GM19025 (cell line): ENCODE results near the gene PSMB9.

Experiments
- ATAC-seq: cut with Tn5 transposase; IDR thresholded peaks from one replicate; pipeline ENCODE4 v1.9.1; 2021; ENCODE audit warnings: mild to moderate bottlenecking, low read depth, moderate library complexity; ENCODE audit not compliant: unreplicated experiment

The PSMB9 gene

DNA sequence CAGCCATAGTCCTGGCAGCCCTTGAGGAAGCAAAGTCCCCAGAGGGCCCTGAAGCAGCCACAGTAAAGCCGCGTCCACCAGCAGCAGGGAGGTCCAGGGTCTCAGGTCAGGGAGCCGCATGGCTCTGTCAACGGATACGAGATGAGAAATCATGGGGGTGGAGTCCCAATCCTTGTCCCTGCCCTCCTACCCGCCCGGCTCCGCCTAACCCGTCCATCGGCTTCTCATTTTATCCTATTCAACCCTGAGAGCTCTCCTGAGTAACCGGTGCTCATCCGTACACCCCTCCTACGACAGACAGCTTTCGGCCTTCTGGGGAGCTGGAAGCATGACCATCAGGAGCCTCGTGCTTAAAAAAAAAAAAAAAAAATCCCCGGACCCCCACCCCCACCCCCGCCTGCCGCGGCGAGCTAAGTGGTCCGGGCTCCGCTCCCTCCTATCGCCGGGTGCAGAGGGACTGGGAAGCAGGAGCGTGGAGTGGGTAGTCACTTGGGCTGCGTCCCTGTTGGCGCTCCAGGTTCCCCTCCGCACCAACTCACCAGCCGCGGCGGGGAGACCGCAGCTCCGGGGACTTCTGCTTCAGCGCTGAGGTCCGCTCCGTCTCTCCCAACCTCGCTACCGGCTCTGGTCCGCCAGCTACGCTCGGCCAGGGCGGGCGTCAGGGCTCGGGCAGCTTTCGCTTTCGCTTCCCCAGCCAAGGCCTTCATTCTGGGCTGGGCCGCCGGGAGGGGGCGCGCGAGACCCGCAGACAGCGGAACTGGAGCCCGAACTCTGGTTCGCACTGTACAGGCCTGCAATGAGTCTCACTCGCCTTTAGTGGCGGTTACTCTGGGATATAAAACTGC, 15.7 kb upstream of the PSMB9 start, which contains the start of gene TAP2:
TAP2 (minus strand) TSS at position 626 of the 845 bp plus-strand sequence; CDS start at position 120, 506 bp downstream.
- peak; percentile 82 for ATAC-seq

DNA sequence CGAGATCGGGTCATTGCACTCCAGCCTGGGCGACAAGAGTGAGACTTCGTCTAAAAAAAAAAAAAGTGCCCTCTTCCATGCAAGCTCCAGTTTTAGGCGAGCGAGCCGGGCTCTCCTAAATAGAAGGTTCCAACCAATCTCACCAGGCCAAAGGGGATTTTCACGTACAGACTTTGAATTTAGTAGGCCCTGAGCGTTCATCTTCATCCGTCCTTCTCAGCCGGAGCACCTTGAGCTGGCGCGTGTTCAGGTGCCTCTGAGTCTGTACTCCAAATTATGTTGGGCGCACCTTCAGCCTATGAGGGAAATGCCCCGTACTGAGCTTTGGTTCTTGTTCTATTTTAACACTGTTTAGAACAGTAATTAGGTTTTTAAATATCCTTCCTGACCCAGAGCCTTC, 14.6 kb upstream of the PSMB9 start:
- ATAC-seq, result no peak

DNA sequence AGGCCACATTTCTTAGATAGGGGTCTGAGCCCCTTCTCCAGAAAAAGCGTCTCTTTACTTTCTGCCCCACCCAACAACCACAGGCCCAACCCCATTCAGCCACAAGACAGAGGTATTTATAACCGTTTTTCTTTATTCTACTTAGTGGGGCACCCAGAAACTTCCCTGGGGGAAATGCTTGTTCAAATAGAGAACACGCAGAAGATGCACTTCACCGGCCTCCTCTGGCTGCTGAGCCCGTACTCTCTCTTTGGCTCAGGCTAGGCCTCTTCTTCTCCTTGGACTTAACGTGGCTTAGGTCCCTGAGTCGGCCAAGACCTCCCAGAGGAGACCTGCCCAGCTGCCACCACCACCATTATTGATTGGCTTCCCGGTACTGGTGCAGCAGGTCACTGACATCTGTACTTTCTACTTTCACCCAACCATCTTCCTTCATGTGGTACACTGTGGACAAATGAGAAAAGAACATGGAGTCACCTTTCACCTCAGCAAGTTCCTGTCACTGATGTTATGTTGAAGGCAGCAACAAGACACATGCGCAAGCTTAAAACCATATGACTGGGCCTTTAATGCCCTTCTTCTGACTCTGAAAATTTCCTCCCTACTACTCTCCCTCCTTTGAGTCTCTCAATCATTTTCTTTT, 13.3 kb upstream of the PSMB9 start:
- ATAC-seq, result no peak

DNA sequence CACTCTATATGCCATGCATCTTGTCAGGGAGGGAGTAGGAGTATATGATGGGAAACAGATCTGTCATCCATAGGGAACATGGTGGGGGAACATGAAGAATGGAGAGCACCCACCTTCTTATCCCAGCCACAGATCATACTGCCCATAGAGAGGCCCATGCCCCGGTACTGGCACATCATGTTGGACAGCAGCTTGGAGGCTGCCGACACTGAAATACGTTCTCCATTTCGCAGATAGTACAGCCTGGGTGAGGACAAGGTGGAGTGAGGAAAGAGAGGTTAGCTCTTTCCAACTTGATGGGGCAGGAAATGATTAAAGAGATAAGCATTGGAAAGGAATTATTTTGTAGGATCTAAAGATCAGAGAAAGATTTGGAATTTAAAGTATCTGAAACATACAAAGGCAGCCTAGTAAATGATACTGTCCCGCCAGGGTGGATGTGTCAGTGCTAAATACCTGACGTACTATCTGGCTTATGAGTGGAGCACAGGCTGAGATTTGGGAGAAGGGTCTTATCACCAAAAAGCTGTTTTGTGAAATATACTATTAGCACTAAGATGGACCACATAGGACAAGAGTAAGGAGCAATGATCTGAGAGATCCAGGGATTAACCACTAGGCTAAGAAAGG, 11.9 kb upstream of the PSMB9 start:
- no peak for ATAC-seq

- ATAC-seq, result no peak
Observed at GRCh38 chr6:32842690-32843089, 11.3 kb upstream of the PSMB9 start.

- ATAC-seq, result no peak
Observed at GRCh38 chr6:32843331-32843978, 10.5 kb upstream of the PSMB9 start.

DNA sequence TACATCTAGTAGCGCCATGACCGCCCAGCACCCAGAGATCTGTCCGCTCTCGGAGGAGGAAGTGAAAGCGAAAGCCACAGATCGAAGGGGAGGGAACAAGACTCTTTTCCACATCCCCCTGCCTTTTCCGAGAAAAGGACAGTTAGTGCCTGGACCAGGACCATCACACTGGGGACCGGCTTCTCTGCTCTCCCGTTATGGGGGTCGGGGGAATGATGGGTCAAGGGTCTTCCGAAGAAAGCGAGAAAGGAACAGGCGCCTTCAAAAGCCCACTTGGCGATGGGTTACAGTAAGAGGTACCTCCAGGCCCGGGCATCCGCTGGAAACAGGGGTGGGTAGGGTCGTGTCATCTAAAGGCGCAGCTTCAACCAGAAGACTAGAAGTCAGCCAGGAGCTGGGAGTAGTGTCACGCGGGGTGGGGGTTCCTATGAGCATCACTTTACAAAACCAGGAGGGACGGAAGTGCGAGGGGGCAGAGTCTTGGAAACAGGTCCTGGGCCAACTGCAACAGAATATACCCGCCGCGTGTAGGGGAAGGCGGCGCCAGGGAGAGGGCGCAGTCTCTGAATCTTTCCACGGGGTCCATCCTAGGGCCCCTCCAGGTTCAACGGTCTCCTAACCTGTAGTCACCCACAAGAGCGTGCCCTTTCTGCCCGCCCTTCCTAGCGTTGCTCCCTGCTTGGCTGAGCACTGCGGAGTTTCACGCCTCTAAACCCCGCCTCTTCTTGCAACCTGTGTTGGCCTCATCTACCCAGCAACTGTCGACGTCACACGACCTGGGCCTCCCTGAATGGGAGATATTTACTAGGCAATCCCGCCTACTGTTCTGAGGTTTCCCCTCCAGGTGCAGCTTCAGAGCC, 9.8 kb upstream of the PSMB9 start, which contains the start of gene PSMB8:
PSMB8 (minus strand) TSS at position 69 of the 860 bp plus-strand sequence; CDS start at position 18, 51 bp downstream.
- peak; percentile 64 for ATAC-seq

DNA sequence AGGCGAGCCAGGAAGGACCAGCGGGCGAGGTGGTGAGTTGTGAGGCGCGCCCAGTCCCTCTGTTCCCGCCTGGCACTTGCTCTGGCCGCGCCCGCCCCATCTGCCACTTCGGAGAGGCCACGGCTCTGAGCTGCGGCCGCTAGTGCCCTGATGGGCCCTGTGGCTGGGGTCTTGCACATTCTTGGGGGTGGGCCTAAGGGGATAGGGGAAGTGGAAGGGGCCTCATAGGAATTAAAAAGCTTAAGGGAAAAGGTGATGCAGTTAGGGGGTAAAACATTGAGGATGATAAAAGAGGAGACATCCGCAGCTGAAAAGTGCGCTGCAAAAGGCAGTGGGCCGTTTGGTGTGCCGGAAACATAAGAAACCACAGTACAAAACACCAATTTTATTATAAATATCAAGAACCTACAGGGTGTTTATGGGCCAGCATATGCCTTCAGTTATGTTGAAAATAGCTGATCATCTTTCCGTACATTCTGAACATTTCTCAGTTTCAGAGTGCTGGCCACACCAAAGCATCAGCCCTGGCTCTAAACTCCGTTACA, 9.1 kb upstream of the PSMB9 start:
- no peak for ATAC-seq

- ATAC-seq, result no peak
Observed at GRCh38 chr6:32845384-32845884, 8.6 kb upstream of the PSMB9 start.

GRCh38 chr6:32847004-32847403, 7.0 kb upstream of the PSMB9 start:
- no peak for ATAC-seq

DNA sequence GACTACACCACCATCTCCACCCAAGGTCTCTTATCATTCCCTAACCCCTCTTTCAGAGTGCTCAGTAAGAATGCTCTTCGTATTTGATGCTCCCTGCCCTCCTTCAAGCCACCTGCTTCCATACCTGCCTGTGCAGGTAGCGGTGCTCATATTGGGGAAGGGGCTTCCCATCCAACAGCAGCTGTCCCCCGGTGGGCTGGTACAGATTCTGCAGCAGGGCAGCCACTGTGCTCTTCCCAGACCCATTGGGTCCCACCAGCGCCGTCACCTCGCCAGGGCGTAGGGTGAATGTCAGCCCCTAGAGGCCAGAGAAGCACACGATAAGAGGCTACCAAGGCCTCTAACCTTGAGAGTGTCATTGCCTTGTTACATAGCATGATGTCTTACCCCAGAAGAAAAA, 6.2 kb upstream of the PSMB9 start:
- ATAC-seq, result no peak

GRCh38 chr6:32849126-32849525, 4.9 kb upstream of the PSMB9 start:
- ATAC-seq, result no peak

GRCh38 chr6:32851025-32851424, 3.0 kb upstream of the PSMB9 start:
- ATAC-seq, result no peak

DNA sequence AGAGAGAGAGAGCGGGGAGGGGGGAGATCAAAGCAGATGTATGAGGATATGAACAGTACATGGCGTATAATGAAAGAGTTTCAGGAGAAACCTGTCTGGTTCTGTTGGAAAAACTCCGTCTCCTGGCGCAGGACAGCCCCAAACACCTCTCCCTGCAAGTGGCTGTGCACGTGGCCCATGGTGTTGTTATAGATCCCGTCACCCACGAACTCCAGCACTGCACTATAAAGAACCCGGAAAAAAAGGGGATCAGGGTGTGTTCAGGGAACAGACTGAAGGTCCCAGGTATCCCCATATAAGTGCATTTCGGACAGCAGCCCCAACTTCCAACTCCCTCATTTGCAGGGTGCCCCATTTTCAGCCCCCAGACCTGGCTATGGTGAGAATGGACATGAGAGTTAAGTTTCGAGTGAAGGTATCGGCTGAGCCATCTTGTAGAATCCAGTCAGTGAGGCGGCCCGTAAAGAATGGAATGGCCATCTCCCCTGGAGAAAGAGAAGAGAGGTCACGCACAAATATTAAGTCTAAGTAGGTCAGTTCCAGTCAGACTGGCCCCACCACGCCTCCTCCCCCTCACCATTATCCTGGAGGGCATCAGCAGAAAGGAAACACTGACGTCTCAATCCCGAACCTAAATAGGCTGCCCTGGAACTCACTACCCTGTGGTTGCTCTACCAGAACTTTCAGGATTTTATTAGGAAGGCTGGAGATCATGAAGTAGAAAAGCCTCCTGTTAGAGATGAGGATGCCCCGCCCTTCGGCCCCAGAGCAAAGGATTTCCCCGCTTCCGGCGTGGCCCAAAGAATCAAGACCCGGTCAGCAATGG, 1.8 kb upstream of the PSMB9 start:
- no peak for ATAC-seq

GRCh38 chr6:32852844-32853540, 1.0 kb upstream of the PSMB9 start:
- peak; percentile 6 for ATAC-seq

DNA sequence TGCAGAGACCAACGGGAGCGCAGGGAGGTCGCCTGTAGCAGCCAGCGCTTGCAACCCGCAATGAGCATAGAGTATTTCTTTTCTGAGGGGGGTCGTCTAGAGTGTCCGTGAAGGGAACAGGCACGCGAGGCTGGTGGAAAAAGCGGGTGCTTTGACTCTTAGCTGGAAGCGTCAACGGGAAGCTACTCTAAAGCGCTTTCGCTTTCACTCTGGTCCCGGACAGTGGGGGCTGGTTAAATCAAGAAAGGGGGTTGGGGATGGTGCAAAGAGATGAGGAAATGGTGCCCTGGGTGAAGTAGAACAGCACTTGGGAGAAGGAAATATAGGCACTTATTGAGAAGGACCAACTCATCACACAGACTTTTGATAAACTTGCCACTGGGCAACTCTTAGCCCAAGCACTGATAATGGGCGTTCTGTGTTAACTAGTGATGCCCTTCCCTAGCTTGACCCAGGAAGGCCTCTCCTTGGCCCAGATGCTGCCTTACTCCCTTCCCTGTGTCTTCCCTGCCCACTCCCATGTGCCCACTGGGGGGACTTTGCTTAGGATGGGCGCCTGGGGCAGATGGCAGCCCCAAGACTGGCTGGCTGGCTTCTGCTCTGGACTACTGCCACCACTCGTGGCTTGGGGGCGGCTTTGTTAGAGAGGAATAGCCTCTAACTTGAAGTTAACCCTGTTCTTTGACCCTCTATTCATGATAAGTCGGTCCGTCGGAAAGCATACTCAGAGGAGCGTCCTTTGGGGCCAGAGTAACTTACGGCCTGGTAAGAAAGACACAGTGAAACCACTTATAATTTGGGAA, 585 bp downstream of the PSMB9 start:
- ATAC-seq, result no peak

- ATAC-seq, result no peak
Observed at GRCh38 chr6:32855467-32856174, 1.6 kb downstream of the PSMB9 start.
